Measurements from ENCODE around the gene LARP1B.
"Not testable (repeated sequence)": the region's sequence is repeated elsewhere in the genome, so short reads cannot be mapped to it uniquely, and the experiment has no call there.

Gene LARP1B

DNA sequence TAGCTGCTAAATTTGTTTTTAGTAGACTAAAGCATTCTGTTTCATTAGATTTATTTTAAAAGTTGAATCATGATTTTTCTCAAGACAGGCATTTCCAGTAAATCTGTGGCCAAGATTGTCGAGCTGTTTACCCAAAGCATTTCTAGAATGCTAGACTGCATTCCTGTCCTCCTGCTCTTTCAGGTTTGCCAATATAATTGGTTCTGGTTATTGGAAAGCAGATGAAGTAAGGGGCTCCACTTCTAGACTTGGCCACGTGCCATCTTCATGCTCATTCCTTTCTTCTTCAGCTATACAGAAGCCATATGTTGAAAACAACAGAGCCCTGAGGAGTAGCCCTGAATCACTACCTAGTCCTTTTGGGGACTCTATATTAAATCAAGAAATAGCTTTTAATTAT lies 164.0 kb downstream of the LARP1B start:
- no peak for DNase-seq (ENCODE audit: low read depth in 2 of 2)

DNA sequence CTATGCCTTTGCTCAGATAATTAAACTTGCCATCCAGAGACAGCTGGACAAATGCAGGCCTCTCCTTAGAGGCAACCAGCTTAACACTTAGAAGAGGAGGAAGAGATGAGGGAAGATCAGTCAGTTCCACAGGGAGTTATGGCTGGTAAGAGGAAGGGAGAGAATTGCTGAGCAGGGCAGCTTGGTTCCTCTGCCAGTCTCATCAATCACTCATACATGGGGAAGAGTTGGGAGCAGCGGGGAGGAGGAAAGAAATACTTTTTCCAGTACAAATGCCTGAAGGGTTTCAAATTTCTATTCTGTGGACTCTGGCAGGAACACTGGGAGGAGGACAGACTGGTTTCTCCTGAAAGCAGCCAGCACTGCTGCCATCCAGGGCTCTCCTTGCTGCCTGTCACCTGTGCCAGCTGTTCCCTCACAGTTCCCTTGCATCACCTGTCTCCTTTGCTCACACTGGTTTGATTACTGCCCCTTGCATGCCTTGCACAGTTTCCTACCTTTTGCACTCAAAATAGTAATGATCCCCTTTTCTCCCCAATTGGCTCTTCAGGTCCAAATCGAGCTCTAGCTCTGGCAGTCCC lies 167.0 kb downstream of the LARP1B start:
- DNase-seq (ENCODE audit: low read depth in 2 of 2), result no peak

DNA sequence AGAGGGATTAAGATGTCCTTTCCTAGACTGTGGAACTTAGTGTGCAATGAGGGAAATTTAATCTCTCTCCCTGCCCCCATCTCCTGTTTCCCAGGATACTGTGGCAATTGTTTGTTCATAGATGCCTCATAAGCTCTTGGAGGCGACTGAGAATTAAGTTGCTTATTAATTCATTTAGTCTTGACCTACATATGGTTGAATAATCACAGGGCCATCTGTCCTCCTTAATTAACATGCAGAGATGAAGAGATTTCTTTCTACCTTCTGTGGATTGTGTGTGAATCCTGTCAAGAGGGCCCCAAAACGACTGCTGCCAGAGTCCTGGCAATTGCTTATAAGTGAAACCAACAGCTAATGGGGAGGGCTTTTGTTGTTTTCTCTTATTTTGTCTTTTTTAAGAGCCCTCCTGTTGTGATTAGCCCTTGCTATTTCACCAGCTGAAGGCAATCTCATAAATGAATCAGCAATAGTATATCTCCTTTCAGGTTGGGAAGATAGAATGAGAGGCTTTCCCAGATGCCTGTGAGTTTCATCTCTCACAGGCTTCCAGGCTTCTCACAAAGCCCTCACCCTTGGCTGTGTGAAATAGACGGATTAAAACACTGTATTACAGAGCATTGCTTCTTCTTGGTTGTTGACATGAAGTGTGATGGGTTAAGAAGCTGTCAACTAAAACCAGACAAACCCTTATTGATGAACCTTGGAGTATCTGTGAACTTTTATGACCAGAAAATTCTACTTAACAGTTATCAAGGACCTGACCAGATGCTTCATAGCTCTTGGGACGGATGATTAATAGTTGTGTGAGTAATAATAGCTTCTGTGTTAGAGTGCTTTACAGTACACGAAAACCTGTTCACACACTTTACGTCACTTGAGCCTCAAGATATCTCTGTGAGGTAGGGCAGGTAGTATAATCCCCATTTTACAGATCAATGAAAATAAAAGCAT lies 168.0 kb downstream of the LARP1B start:
- no peak for DNase-seq (ENCODE audit: low read depth in 2 of 2)

DNA sequence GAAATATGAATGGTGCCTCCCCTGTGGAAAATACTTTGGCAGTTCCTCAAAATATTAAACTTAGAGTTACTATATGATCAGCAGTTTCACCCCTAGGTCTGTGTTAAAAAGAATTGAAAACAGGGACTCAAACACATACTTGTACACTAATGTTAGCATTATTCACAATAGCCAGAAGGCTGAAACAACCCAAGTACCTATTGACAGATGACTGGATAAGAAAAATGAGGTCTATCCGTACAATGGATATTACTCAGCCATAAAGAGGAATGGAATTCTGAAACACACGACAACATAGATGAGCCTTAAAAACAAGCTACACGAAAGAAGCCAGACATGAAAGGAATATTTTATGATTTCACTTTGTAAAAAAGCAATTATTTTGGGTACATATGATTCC lies 171.6 kb downstream of the LARP1B start:
- no peak for DNase-seq (ENCODE audit: low read depth in 2 of 2)

DNA sequence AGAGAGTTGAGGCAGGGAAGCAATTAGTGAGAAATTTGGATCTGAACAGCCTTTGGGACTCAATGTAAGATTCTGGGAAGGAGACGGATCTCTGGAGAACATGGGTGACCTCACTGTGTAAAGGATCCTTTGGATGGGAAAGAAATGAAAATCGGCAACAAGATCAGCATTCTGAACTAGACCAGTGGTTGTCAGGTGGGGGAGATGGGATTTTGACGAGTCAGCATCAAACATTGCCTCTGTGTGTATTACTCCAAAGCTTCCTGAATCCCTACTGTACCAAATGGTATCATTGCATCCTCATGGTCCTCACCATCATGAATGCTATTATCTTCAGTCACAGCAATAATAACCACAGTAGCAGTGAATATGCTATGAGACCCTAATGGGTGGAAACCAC lies 173.7 kb downstream of the LARP1B start:
- no peak for DNase-seq (ENCODE audit: low read depth in 2 of 2)

DNA sequence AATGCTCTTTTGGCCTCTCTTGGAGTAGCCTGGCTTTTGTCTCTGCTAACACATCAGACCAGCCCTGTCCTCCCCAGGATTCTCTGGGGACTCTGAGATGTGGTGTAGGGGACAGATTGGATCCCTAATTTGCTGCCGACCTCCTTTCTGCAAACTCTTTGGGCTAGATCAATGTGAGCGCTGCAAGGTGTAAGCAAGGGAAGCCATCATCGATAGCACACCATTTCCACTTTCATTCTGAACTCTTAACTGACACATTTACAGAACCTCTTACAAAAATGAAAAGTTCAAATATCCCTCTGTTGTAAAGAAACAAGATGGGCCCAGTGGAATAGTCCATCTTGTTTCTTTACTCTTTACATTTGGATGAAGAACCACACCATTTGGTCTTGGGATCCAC lies 179.9 kb downstream of the LARP1B start:
- no peak for DNase-seq (ENCODE audit: low read depth in 2 of 2)

DNA sequence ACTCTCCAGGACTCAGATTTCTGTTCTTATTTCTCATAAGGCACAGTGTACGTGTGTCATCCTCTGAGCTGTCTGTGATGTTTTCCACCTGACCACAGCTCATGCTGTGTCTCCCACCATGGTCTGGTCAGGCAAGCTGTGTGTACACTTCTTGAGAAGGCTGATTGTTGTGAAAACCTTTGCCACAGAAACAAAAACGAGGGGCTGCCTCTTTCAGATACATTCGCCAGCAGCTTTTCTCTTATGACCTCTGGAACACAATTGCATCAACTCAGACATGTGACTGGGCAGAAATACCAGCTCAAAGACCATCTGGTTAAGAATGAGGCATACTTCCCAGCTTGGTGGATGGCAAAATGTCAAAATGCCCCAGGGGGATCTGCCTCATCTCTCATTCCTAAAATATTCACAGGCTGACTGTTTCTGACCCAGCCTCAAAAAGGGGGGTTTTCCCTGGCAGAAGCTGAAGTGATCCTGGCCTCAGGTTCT lies 180.4 kb downstream of the LARP1B start:
- DNase-seq (ENCODE audit: low read depth in 2 of 2), result no peak

DNA sequence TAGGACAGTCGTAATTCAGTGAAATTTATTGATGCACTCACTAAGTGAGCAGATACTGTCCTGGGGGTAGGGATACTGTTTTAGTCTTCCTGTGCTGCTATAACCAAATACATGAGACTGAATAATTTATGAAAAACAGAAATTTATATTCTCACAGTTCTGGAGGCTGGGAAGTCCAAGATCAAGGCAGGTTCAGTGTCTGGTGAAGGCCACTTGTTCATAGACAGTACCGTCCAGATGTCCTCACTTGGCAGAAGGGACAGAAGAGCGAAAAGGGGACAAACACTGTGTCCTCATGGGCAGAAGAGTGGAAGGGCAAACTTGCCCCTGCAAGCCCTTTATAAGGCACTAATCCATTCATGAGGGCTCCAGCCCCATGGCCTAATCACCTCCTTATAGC lies 180.9 kb downstream of the LARP1B start:
- no peak for DNase-seq (ENCODE audit: low read depth in 2 of 2)

DNA sequence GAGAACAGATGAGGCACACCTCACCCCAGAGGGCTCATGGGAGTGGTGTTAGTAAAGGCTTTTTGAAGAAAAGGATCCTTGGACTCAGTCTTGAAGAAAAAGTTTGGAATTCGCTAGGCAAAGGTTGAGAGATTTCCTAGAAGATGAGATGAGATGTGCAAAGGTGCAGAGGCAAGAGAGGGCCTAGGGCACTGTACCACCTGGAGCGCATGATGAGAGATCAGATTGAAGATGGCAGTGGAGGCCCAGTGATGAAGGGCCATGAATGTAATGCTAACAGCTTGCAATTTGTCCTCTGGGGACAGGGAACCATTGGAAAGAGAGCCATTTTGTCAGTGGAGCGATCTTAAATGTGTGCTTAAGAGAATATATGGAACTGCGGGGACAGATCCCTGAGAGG lies 181.5 kb downstream of the LARP1B start:
- no peak for DNase-seq (ENCODE audit: low read depth in 2 of 2)

DNA sequence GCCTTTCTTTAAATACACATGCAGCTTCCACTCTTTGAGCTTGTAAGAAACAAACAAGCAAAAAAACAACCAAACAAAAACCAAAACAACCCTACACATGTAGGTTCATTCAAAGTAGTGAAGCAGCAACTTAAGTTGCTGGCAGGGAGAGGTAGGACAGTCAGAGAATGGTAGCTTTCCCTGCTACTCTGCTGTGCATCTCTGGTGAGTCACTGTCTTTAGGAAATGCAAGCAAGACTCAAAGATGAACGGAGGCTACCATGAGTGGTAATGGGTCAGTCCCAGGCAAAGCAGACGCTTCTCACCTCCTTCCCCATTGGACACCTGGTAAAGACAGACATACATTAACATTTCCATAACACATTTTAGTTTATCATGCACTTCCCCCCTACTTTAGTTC lies 183.3 kb downstream of the LARP1B start:
- DNase-seq (ENCODE audit: low read depth in 2 of 2), result no peak

DNA sequence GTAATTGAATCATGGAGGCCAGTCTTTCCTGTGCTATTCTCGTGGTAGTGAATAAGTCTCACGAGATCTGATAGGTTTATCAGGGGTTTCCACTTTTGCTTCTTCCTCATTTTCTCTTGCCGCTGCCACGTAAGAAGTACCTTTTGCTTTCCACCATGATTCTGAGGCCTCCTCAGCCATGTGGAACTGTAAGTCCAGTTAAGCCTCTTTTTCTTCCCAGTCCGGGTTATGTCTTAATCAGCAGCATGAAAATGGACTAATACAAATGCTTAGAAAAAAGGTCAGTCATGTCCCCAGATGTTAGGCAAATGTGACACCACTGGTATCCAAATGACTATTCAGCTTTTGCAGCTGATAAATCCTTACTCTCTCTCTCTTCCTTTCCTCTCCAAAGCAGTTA lies 184.3 kb downstream of the LARP1B start:
- DNase-seq (ENCODE audit: low read depth in 2 of 2), result not testable (repeated sequence)

DNA sequence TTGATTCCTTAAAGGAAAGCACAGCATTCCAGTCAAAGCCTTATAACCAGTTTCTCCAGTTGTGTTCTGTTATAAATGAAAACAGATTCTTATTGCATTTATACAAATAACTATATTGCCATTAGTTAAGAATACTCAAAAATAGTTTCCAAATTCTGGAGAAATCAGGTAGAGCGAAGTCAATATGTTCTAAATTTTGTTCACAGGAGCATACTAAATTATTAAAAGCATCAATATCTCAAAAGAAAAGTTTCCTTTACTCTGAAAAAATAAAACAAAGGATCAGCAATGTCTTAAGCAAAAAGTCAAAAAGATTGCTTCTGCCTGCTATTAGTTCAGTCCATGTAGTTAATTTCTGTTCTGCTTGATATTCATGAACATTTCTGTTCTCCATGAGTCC lies 186.8 kb downstream of the LARP1B start:
- DNase-seq (ENCODE audit: low read depth in 2 of 2), result no peak

DNA sequence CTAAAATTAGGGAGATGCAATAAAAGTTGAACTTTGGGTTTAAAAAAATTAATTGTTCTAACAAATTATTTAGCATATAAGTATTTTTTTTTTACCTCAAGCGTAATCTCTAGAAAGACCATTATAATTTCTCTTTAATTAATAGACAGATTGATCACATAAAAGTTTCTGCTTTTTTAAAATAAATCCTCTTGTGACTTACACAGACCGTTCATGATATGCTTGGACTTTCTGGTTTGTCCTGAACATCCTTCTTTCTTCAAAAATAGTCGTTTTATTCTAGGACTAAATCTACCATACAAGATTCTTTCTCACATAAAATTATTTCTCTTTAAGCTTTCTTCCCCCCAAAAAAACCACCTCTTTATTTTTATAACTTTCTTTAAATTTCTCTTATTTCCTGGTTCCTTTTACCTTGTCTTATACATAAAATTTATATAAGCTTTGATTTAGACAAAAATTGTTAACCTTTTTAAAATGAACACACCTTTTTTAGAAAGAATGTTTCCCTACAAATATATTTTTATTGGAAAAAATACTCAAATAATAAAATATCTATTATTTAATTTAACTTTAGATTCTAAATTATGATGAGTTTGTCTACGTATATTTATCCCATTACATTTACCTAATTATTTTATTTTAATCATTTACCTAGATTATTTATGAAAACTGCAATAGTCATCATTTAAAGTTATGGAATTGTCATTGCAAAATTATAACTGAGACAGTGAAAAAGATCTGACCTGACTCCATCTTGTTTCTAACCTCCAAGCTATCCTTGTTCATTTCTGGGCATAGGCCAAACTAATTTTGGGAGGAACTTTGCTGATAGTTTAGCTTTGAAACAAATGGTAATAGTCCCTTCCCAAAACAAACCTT lies 188.9 kb downstream of the LARP1B start:
- no peak for DNase-seq (ENCODE audit: low read depth in 2 of 2)

DNA sequence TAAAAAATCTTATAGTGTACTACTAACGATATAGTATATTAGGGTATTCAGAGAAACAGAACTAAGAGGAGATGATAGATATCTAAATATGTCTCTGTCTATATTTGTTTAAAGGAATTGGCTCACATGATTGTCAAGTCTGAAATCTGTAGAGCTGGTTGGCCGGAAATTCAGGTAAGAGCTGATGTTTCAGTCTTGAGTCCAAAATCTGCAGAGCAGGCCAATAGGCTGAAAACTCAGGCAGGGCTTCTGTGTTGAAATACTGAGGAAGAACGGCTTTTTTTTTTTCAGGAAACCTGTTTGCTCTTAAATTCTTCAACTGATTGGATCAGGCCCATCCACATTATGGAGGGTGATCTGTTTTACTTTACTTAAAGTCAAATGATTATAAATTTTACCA lies 194.8 kb downstream of the LARP1B start:
- DNase-seq (ENCODE audit: low read depth in 2 of 2), result no peak

DNA sequence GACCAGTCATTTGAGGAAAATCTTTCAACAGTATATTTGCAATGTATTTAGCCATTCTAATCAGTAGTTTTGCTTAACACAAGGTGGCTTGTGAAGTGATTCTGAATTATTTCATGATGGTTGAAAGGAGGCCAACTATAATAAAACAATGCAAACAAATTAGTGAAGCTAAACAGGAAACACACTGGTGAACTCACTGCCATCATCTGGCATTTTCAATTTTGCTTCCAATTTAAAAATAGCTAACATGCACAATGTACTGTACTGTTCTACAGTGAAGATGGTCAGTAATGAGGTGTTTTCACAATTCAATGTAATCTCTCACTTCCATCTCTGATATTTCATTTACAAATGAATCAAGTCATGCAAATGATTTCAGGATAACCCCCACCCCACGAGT lies 195.4 kb downstream of the LARP1B start:
- DNase-seq (ENCODE audit: low read depth in 2 of 2), result no peak

DNA sequence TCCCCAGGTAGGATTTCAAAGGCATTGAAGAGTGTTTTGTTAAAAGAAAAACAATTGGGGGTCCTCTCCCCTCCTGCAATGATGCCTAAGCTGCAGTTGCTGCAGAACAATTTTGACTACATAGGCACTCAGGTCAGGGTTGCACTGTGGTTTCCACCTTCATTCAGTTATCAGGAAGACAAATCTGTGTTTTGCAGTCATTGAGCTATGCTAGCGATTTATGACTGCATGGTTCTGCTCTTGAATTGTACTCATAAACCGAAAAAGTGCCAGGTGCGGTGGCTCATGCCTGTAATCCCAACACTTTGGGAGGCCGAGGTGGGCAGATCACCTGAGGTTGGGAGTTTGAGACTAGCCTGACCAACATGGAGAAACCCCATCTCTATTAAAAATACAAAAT lies 197.1 kb downstream of the LARP1B start:
- DNase-seq (ENCODE audit: low read depth in 2 of 2), result not testable (repeated sequence)

DNA sequence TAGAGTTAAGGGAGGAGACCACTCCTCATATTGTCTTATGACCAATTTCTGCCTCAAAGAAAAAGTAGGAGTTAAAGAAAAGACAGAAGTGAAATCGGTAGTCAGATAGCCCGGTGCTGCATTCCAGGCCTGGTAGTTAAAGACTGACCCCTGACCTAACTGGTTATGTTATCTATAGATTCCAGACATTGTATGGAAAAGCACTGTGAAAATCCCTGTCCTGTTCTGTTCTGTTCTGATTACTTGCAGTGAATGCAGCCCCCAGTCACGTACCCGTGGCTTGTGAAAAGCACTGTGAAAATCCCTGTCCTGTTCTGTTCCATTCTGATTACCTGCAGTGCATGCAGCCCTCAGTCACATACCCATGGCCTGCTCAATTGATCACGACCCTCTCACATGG lies 198.8 kb downstream of the LARP1B start:
- DNase-seq (ENCODE audit: low read depth in 2 of 2), result not testable (repeated sequence)

Measured in stimulated activated CD8-positive, alpha-beta memory T cell treated with anti-CD3 and anti-CD28 coated beads, Interleukin-7, amount 100 ng/mL, for 4 hours (primary cell).